KMS-11 (cell line): ENCODE measurements around the gene FOXO6.

Experiments used
- H2AFZ ChIP-seq: fragments of 200-600 bp; sonication (generic); 2 replicates; pipeline ENCODE4 v1.6.1; 2016; ENCODE audit warnings: antibody characterized with exemption, mixed run types, low read depth
- H3K27ac ChIP-seq: fragments of 200-600 bp; sonication (generic); 2 replicates; pipeline ENCODE4 v1.6.1; 2016; ENCODE audit warnings: mild to moderate bottlenecking, mixed run types
- H3K27me3 ChIP-seq: fragments of 200-600 bp; sonication (generic); 2 replicates; pipeline ENCODE4 v1.6.1; 2017; ENCODE audit warnings: mild to moderate bottlenecking, low read depth, mixed run types, moderate library complexity; ENCODE audit not compliant: insufficient read depth
- H3K36me3 ChIP-seq: fragments of 200-600 bp; sonication (generic); 2 replicates; pipeline ENCODE4 v1.6.1; 2017; ENCODE audit warnings: mild to moderate bottlenecking, mixed run types; ENCODE audit not compliant: insufficient read depth
- H3K4me1 ChIP-seq: fragments of 200-600 bp; sonication (generic); 2 replicates; pipeline ENCODE4 v1.6.1; 2016; ENCODE audit warnings: mild to moderate bottlenecking, low read depth, mixed run types; ENCODE audit not compliant: poor library complexity, severe bottlenecking
- H3K4me2 ChIP-seq: fragments of 200-600 bp; sonication (generic); 2 replicates; pipeline ENCODE4 v1.7.0; 2016; ENCODE audit warnings: mild to moderate bottlenecking, mixed run types
- H3K4me3 ChIP-seq: fragments of 200-600 bp; sonication (generic); IDR thresholded peaks from 2 replicates; pipeline ENCODE4 v1.6.1; 2017; ENCODE audit warnings: low read depth, low read length, mixed read lengths; ENCODE audit not compliant: insufficient read depth
- H3K79me2 ChIP-seq: fragments of 200-600 bp; sonication (generic); 2 replicates; pipeline ENCODE4 v1.6.1; 2016; ENCODE audit warnings: low read depth, mixed run types; ENCODE audit not compliant: insufficient read depth
- H3K9ac ChIP-seq: fragments of 200-600 bp; sonication (generic); 2 replicates; pipeline ENCODE4 v1.6.1; 2016; ENCODE audit warnings: mild to moderate bottlenecking, mixed run types
- H4K20me1 ChIP-seq: fragments of 200-600 bp; sonication (generic); 2 replicates; pipeline ENCODE4 v1.6.1; 2016; ENCODE audit warnings: mild to moderate bottlenecking, mixed run types; ENCODE audit not compliant: insufficient read depth
- CTCF ChIP-seq: fragments of 200-600 bp; sonication (generic); conservative IDR thresholded peaks from 2 replicates; pipeline ENCODE4 v1.6.1; 2017; ENCODE audit warnings: low read depth, mild to moderate bottlenecking, antibody characterized with exemption, low read length, moderate library complexity, mixed read lengths

The FOXO6 gene

GRCh38 chr1:41360074-41360785 is 1.0 kb upstream of the FOXO6 start:
- peaks cover 80% of the 10 kb centered on the region for H3K4me1 ChIP-seq
- peak overlapping the region; percentile 87 for H3K27ac ChIP-seq
- H3K4me2 ChIP-seq: peak overlapping the region; percentile 81

DNA sequence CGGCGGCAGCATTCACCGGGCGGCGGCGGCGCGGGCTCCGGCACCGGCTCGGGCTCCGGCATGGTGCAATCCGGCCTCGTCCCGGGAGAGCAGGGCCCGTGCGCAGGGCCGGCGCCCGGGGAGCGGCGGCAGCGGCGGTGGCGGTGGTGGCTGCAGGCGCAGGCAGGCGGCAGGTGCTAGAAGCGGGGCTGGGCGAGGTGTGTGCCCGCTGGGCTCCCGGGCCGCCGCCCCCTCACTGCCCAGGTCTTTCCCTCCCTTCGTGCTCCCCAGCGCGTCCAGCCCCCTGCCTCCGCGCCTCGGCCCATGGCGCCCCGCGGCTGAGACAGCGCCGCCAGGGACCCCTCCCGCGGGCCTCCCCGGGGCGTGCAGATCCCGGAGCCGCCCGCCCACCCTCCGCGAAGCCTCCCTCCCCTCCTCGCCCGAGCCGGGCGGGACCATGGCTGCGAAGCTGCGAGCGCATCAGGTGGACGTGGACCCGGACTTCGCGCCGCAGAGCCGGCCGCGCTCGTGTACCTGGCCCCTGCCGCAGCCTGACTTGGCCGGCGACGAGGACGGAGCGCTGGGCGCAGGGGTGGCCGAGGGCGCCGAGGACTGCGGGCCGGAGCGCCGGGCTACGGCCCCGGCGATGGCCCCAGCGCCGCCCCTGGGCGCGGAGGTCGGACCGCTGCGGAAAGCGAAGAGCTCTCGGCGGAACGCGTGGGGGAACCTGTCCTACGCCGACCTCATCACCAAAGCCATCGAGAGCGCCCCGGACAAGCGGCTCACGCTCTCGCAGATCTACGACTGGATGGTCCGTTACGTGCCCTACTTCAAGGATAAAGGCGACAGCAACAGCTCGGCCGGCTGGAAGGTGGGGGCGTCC is 492 bp downstream of the FOXO6 start:
- Histone ChIP-seq H2AFZ (peak overlapping the region; percentile 52), H3K4me2 (peak overlapping the region; percentile 88), H3K4me1 (peaks cover 74% of the 10 kb centered on the region), H3K27ac (no peak overlapping the region), H4K20me1 (no peaks in the 10 kb centered on the region), H3K4me3 (peak overlapping the region; percentile 27), H3K36me3 (no peaks in the 10 kb centered on the region), H3K27me3 (no peaks in the 10 kb centered on the region), H3K79me2 (peaks cover under 1% of the 10 kb centered on the region; the same call in 1 of the 2 replicates), H3K9ac (peak overlapping the region; percentile 41; the same call in 1 of the 2 replicates)
- no peak for TF ChIP-seq CTCF

More at GRCh38 chr1:41360074-41360785, 1.0 kb upstream of the FOXO6 start:
- peak overlapping the region; percentile 47 for H3K9ac ChIP-seq
- H3K4me3 ChIP-seq: peak overlapping the region; percentile 83
- no peaks in the 10 kb centered on the region for H3K27me3 ChIP-seq
- TF ChIP-seq CTCF: no peak
- H2AFZ ChIP-seq: peak overlapping the region; percentile 58
- no peaks in the 10 kb centered on the region for H3K79me2 ChIP-seq
- H4K20me1 ChIP-seq: no peaks in the 10 kb centered on the region
- H3K36me3 ChIP-seq: no peaks in the 10 kb centered on the region

GRCh38 chr1:41362357-41362721 is 1.1 kb downstream of the FOXO6 start:
- no peak for TF ChIP-seq CTCF
- Histone ChIP-seq H3K27me3 (no peaks in the 10 kb centered on the region), H3K4me1 (peaks cover 73% of the 10 kb centered on the region)

DNA sequence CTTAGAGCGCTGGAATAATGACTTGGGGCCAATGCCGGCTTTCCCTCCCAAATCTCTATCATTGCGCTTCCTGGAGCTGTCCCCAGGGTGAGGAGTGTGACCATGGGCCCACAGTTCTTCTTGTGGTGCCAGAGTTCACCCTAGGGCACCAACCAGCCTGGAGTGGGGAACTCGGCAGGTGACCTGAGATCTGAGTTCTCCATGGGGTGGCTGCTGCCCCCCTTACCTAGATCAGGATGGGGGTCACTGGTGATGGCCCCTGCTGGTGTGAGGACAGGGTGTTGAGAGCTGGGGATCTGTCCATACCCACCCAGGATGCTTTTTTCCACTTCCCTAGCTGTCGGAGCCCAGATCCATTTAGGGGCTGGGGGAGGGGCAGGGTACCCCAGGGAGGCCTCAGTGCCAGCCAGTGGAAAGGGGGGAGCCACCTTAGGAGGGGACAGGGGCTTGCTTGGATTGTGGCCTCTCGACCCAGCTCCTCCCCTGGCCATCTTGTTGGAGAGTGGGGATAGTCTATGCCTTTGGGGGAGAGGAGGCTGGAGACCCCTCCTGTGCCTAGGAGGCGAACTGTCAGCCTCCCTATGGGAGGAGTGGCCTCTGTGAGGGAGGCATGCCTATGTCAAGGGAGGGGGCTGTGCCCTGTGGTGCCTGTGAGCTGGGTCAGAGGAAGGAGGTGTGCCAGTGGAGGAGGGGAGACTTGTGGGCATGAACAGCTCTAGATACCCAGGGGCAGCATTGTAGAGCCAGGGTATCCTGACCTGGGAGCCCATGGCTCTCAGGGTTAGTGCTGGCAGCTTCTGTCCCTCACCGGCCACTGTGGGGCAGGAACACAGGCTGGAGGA is 1.7 kb downstream of the FOXO6 start:
- TF ChIP-seq CTCF: no peak
- Histone ChIP-seq H3K36me3 (no peaks in the 10 kb centered on the region), H2AFZ (no peak overlapping the region), H3K27ac (no peak overlapping the region), H4K20me1 (no peaks in the 10 kb centered on the region), H3K79me2 (peaks cover 13% of the 10 kb centered on the region; the same call in 1 of the 2 replicates), H3K4me2 (peak overlapping the region; percentile 88), H3K9ac (no peak overlapping the region), H3K4me1 (peaks cover 73% of the 10 kb centered on the region), H3K27me3 (no peaks in the 10 kb centered on the region), H3K4me3 (peak overlapping the region; percentile 27)

More at GRCh38 chr1:41362357-41362721, 1.1 kb downstream of the FOXO6 start:
- Histone ChIP-seq H3K27ac (no peak overlapping the region), H3K36me3 (no peaks in the 10 kb centered on the region), H3K4me3 (peak overlapping the region; percentile 27), H2AFZ (peak overlapping the region; percentile 52; the same call in 1 of the 2 replicates), H4K20me1 (no peaks in the 10 kb centered on the region), H3K79me2 (peaks cover 7% of the 10 kb centered on the region; the same call in 1 of the 2 replicates), H3K4me2 (peak overlapping the region; percentile 88), H3K9ac (peak overlapping the region; percentile 41; the same call in 1 of the 2 replicates)
